Measurements from ENCODE around the gene HFE. TPM values are rescaled to one million over a fixed set of nuclear protein-coding genes. Genes with fewer than 3 reads are reported as not detected.
"Not testable (repeated sequence)": the region's sequence is repeated elsewhere in the genome, so short reads cannot be mapped to it uniquely, and the experiment has no call there.

HFE gene
- total and polyA plus RNA-seq, 4 donors: 3.9 to 17.9 (median 6.2) TPM

- Histone ChIP-seq H3K4me3 (ENCODE audit: low read length in 2 of 2) (no peak overlapping the region), H3K36me3 (ENCODE audit: control insufficient read depth in 1 of 2, insufficient read depth in 2 of 2, low read length in 1 of 2) (no peaks in the 10 kb centered on the region), H3K9me3 (ENCODE audit: control insufficient read depth, low read length) (no peaks in the 10 kb centered on the region), H3K27ac (ENCODE audit: low read depth in 1 of 2, low read length in 2 of 2) (no peak overlapping the region), H3K4me1 (ENCODE audit: control insufficient read depth in 1 of 2, insufficient read depth in 2 of 2, low read length in 2 of 2) (no peaks in the 10 kb centered on the region), H3K27me3 (ENCODE audit: control insufficient read depth in 1 of 2, insufficient read depth in 2 of 2, low read length in 1 of 2) (peaks cover 0 to 2% of the 10 kb centered on the region in 2 donors)
- intact Hi-C loops (cut with DNase I): loop anchor here in 1 of 2 donors (2.0 to 10.0 kb wide), 2 partner anchors 45 to 147 kb away; a partner anchor contains a TSS
- DNase-seq (no peak), ATAC-seq (ENCODE audit: low FRiP score) (no peak)
- WGBS, 2 donors: 93 to 97% methylated on average over 3 of the region's 3 CpGs
These were observed 29.3 kb upstream of the HFE start for GRCh38 chr6:26057899-26058298.

GRCh38 chr6:26058477-26059033 is 28.7 kb upstream of the HFE start:
- 95 to 96% methylated on average over 12 of the region's 12 CpGs for WGBS, 2 donors
- not testable (repeated sequence) for ATAC-seq (ENCODE audit: low FRiP score); H3K27ac ChIP-seq (ENCODE audit: low read depth in 1 of 2, low read length in 2 of 2); H3K9me3 ChIP-seq (ENCODE audit: control insufficient read depth, low read length); H3K4me3 ChIP-seq (ENCODE audit: low read length in 2 of 2); H3K4me1 ChIP-seq (ENCODE audit: control insufficient read depth in 1 of 2, insufficient read depth in 2 of 2, low read length in 2 of 2); H3K27me3 ChIP-seq (ENCODE audit: control insufficient read depth in 1 of 2, insufficient read depth in 2 of 2, low read length in 1 of 2); DNase-seq; H3K36me3 ChIP-seq (ENCODE audit: control insufficient read depth in 1 of 2, insufficient read depth in 2 of 2, low read length in 1 of 2)
- intact Hi-C loops (cut with DNase I): loop anchor here in 1 of 2 donors (10.0 kb wide), 1 partner anchor 146 kb away; a partner anchor contains a TSS

DNA sequence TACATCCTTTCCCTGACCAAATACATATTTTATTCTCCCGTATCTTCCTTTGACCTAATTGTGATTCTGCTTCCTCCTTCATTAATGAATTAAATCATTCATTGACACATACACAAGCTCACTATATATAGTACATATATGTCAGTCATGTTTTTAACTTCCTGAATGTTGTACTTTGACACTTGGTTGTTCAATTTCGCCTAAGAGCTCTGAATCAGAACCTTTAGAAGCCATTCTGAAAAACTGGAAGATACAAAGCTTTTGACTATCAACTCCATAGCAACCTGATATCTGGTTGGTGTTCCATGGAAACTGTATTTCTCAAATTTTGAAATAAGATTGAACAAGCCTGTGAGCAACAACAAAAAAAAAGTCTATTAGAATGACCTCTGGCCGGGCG is 27.3 kb upstream of the HFE start:
- Histone ChIP-seq H3K36me3 (ENCODE audit: control insufficient read depth in 1 of 2, insufficient read depth in 2 of 2, low read length in 1 of 2) (no peaks in the 10 kb centered on the region), H3K27ac (ENCODE audit: low read depth in 1 of 2, low read length in 2 of 2) (no peak overlapping the region), H3K4me1 (ENCODE audit: control insufficient read depth in 1 of 2, insufficient read depth in 2 of 2, low read length in 2 of 2) (no peaks in the 10 kb centered on the region), H3K9me3 (ENCODE audit: control insufficient read depth, low read length) (no peaks in the 10 kb centered on the region), H3K27me3 (ENCODE audit: control insufficient read depth in 1 of 2, insufficient read depth in 2 of 2, low read length in 1 of 2) (peaks cover 0 to 2% of the 10 kb centered on the region in 2 donors), H3K4me3 (ENCODE audit: low read length in 2 of 2) (no peak overlapping the region)
- ATAC-seq (ENCODE audit: low FRiP score) (no peak), DNase-seq (no peak)
- WGBS, 2 donors: 92% methylated on average over 4 of the region's 4 CpGs
- intact Hi-C loops (cut with DNase I): loop anchor here in 1 of 2 donors (10.0 kb wide), 1 partner anchor 145 kb away; a partner anchor contains a TSS

- no peaks in the 10 kb centered on the region for H3K27me3 ChIP-seq (ENCODE audit: control insufficient read depth in 1 of 2, insufficient read depth in 2 of 2, low read length in 1 of 2)
- intact Hi-C loops (cut with DNase I): loop anchor here in 1 of 2 donors (2.0 kb wide), 1 partner anchor 32 kb away; no protein-coding TSS in a partner anchor
- ATAC-seq (ENCODE audit: low FRiP score): peak; percentile 88
- H3K9me3 ChIP-seq (ENCODE audit: control insufficient read depth, low read length): no peaks in the 10 kb centered on the region
- WGBS, 2 donors: 29 to 34% methylated on average over 10 of the region's 10 CpGs
- H3K4me1 ChIP-seq (ENCODE audit: control insufficient read depth in 1 of 2, insufficient read depth in 2 of 2, low read length in 2 of 2): no peaks in the 10 kb centered on the region
- DNase-seq: no peak
- H3K36me3 ChIP-seq (ENCODE audit: control insufficient read depth in 1 of 2, insufficient read depth in 2 of 2, low read length in 1 of 2): no peaks in the 10 kb centered on the region
- H3K4me3 ChIP-seq (ENCODE audit: low read length in 2 of 2): no peak overlapping the region
- H3K27ac ChIP-seq (ENCODE audit: low read depth in 1 of 2, low read length in 2 of 2): no peak overlapping the region
These were observed 22.5 kb upstream of the HFE start for GRCh38 chr6:26064619-26065257.

DNA sequence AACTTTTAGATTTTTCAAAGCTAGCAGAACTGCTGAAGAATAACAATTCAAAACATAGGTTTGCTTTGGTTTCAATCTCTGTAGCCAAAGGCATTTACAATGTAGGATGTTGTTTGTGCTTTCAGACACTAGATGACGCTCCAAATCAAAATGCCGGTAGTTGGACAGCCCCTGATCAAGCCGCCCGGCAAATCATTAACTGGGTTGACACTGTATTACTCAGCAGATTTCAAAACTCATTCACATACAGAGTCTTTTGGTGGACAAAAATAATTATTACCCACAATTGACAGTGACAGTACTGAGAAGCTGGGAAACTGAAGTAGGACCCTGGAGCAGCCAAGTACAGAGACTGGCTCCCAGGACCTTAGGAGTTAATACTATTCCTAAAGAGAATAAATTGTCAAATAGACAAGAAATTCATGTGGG is 21.3 kb upstream of the HFE start:
- WGBS, 2 donors: 0 to 1% methylated on average over 4 of the region's 4 CpGs
- Histone ChIP-seq H3K4me3 (ENCODE audit: low read length in 2 of 2) (no peak overlapping the region), H3K27me3 (ENCODE audit: control insufficient read depth in 1 of 2, insufficient read depth in 2 of 2, low read length in 1 of 2) (no peaks in the 10 kb centered on the region), H3K36me3 (ENCODE audit: control insufficient read depth in 1 of 2, insufficient read depth in 2 of 2, low read length in 1 of 2) (no peaks in the 10 kb centered on the region), H3K9me3 (ENCODE audit: control insufficient read depth, low read length) (no peaks in the 10 kb centered on the region), H3K4me1 (ENCODE audit: control insufficient read depth in 1 of 2, insufficient read depth in 2 of 2, low read length in 2 of 2) (no peaks in the 10 kb centered on the region), H3K27ac (ENCODE audit: low read depth in 1 of 2, low read length in 2 of 2) (no peak overlapping the region)
- DNase-seq (peak in 1 of 2 donors; percentile 71), ATAC-seq (ENCODE audit: low FRiP score) (peak; percentile 90)
- intact Hi-C loops (cut with DNase I): loop anchor here (1.0 to 2.0 kb wide), 2 partner anchors 31 kb away; no protein-coding TSS in a partner anchor

- ATAC-seq (ENCODE audit: low FRiP score) (no peak), DNase-seq (no peak)
- intact Hi-C loops (cut with DNase I): no loop called here
- Histone ChIP-seq H3K27ac (ENCODE audit: low read depth in 1 of 2, low read length in 2 of 2) (no peak overlapping the region), H3K36me3 (ENCODE audit: control insufficient read depth in 1 of 2, insufficient read depth in 2 of 2, low read length in 1 of 2) (no peaks in the 10 kb centered on the region), H3K4me3 (ENCODE audit: low read length in 2 of 2) (no peak overlapping the region), H3K4me1 (ENCODE audit: control insufficient read depth in 1 of 2, insufficient read depth in 2 of 2, low read length in 2 of 2) (no peaks in the 10 kb centered on the region), H3K27me3 (ENCODE audit: control insufficient read depth in 1 of 2, insufficient read depth in 2 of 2, low read length in 1 of 2) (no peaks in the 10 kb centered on the region), H3K9me3 (ENCODE audit: control insufficient read depth, low read length) (no peaks in the 10 kb centered on the region)
- 71 to 74% methylated on average over 4 of the region's 4 CpGs for WGBS, 2 donors
These were observed 19.9 kb upstream of the HFE start for GRCh38 chr6:26067367-26067766.

DNA sequence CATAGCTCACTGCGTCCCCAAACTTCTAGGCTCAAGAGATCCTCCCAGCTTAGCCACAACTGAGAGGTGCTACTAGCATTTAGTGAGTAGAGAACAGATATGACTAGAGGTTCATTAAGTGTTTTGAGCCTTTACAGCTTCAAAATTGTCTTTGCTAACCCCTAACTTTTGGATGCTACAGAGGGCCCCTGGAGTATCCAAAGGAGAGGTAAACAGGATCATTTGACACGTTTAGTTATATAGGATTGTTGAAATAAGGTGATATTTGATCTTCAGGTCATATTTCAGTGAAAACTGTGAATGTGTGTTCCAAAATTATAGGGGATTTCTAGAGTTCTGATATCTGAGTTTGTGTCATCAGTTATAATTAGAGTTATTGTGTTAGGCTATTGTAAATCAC is 19.2 kb upstream of the HFE start:
- H3K27ac ChIP-seq (ENCODE audit: low read depth in 1 of 2, low read length in 2 of 2): no peak overlapping the region
- WGBS, 2 donors: 75 to 82% methylated on average over 2 of the region's 2 CpGs
- no peaks in the 10 kb centered on the region for H3K4me1 ChIP-seq (ENCODE audit: control insufficient read depth in 1 of 2, insufficient read depth in 2 of 2, low read length in 2 of 2)
- ATAC-seq (ENCODE audit: low FRiP score): no peak
- no peaks in the 10 kb centered on the region for H3K36me3 ChIP-seq (ENCODE audit: control insufficient read depth in 1 of 2, insufficient read depth in 2 of 2, low read length in 1 of 2)
- H3K27me3 ChIP-seq (ENCODE audit: control insufficient read depth in 1 of 2, insufficient read depth in 2 of 2, low read length in 1 of 2): no peaks in the 10 kb centered on the region
- DNase-seq: no peak
- H3K9me3 ChIP-seq (ENCODE audit: control insufficient read depth, low read length): no peaks in the 10 kb centered on the region
- H3K4me3 ChIP-seq (ENCODE audit: low read length in 2 of 2): no peak overlapping the region
- intact Hi-C loops (cut with DNase I): no loop called here

- 22 to 25% methylated on average over 7 of the region's 7 CpGs for WGBS, 2 donors
- H3K27me3 ChIP-seq (ENCODE audit: control insufficient read depth in 1 of 2, insufficient read depth in 2 of 2, low read length in 1 of 2): no peaks in the 10 kb centered on the region
- ATAC-seq (ENCODE audit: low FRiP score): peak; percentile 48
- no peaks in the 10 kb centered on the region for H3K36me3 ChIP-seq (ENCODE audit: control insufficient read depth in 1 of 2, insufficient read depth in 2 of 2, low read length in 1 of 2)
- no peaks in the 10 kb centered on the region for H3K9me3 ChIP-seq (ENCODE audit: control insufficient read depth, low read length)
- no peak for DNase-seq
- no peaks in the 10 kb centered on the region for H3K4me1 ChIP-seq (ENCODE audit: control insufficient read depth in 1 of 2, insufficient read depth in 2 of 2, low read length in 2 of 2)
- intact Hi-C loops (cut with DNase I): no loop called here
- H3K27ac ChIP-seq (ENCODE audit: low read depth in 1 of 2, low read length in 2 of 2): no peak overlapping the region
- no peak overlapping the region for H3K4me3 ChIP-seq (ENCODE audit: low read length in 2 of 2)
These were observed 16.1 kb upstream of the HFE start for GRCh38 chr6:26071135-26071534.
